COLO668 (cell line): Measurements from ENCODE around the gene COL4A2.

Experiments used
- DNase-seq: peaks from one replicate; lab custom pipeline; 2025; ENCODE audit not compliant: unreplicated experiment; lab: John Stamatoyannopoulos, UW

Gene COL4A2

GRCh38 chr13:110272227-110272626, 34.9 kb upstream of the COL4A2 start:
- no peak for DNase-seq

- DNase-seq, result no peak
These were observed 34.4 kb upstream of the COL4A2 start for GRCh38 chr13:110272651-110273050.

GRCh38 chr13:110273254-110273653, 33.8 kb upstream of the COL4A2 start:
- DNase-seq, result no peak

GRCh38 chr13:110274687-110275086, 32.4 kb upstream of the COL4A2 start:
- no peak for DNase-seq

GRCh38 chr13:110275931-110276552, 31.0 kb upstream of the COL4A2 start:
- no peak for DNase-seq

GRCh38 chr13:110276553-110276950, 30.5 kb upstream of the COL4A2 start:
- no peak for DNase-seq

- no peak for DNase-seq
These were observed 29.6 kb upstream of the COL4A2 start for GRCh38 chr13:110277357-110277975.

GRCh38 chr13:110278859-110279258, 28.2 kb upstream of the COL4A2 start:
- DNase-seq, result no peak

- DNase-seq, result no peak
These were observed 27.4 kb upstream of the COL4A2 start for GRCh38 chr13:110279684-110280083.

GRCh38 chr13:110280231-110280813, 26.8 kb upstream of the COL4A2 start:
- DNase-seq, result no peak

GRCh38 chr13:110280985-110281688, 25.9 kb upstream of the COL4A2 start:
- DNase-seq, result no peak

GRCh38 chr13:110281736-110282135, 25.3 kb upstream of the COL4A2 start:
- no peak for DNase-seq

- DNase-seq, result no peak
These were observed 24.7 kb upstream of the COL4A2 start for GRCh38 chr13:110282316-110282841.

- no peak for DNase-seq
These were observed 23.2 kb upstream of the COL4A2 start for GRCh38 chr13:110283736-110284517.

GRCh38 chr13:110284779-110285484, 22.2 kb upstream of the COL4A2 start:
- DNase-seq, result no peak

GRCh38 chr13:110285991-110286832, 20.9 kb upstream of the COL4A2 start:
- no peak for DNase-seq

GRCh38 chr13:110286833-110287819, 20.0 kb upstream of the COL4A2 start:
- DNase-seq, result no peak

- DNase-seq, result no peak
These were observed 17.9 kb upstream of the COL4A2 start for GRCh38 chr13:110289174-110289573.
